H9 (cell line): ENCODE measurements around the gene CD164L2. TPM values are rescaled to one million over a fixed set of nuclear protein-coding genes. Genes with fewer than 3 reads are reported as not detected.

Experiments
- DNase-seq: peaks from one replicate; pipeline ENCODE4 v3.0.0-alpha.2; 2017
- H2AFZ ChIP-seq: one replicate; pipeline ENCODE4 v1.6.1; 2013; ENCODE audit warnings: mild to moderate bottlenecking, low read length, control low read depth, moderate library complexity
- H2AK5ac ChIP-seq: 2 replicates; pipeline ENCODE4 v1.6.1; 2013; ENCODE audit warnings: low read length, control low read depth, mixed read lengths; ENCODE audit not compliant: insufficient read length
- H2BK120ac ChIP-seq: one replicate; pipeline ENCODE4 v1.6.1; 2013; ENCODE audit warnings: low read depth, mild to moderate bottlenecking, low read length, control low read depth, inconsistent platforms; ENCODE audit not compliant: poor library complexity, severe bottlenecking
- H2BK12ac ChIP-seq: 2 replicates; pipeline ENCODE4 v1.6.1; 2013; ENCODE audit warnings: low read length, control low read depth, mixed read lengths, low read depth; ENCODE audit not compliant: insufficient read length
- H2BK15ac ChIP-seq: 2 replicates; pipeline ENCODE4 v1.6.1; 2013; ENCODE audit warnings: low read depth, low read length, control low read depth
- H2BK20ac ChIP-seq: one replicate; pipeline ENCODE4 v1.6.1; 2013; ENCODE audit warnings: low read depth, mild to moderate bottlenecking, low read length, control low read depth, inconsistent platforms; ENCODE audit not compliant: poor library complexity, severe bottlenecking
- H2BK5ac ChIP-seq: 2 replicates; pipeline ENCODE4 v1.6.1; 2013; ENCODE audit warnings: low read length, control low read depth, mixed read lengths; ENCODE audit not compliant: insufficient read length
- H3K14ac ChIP-seq: 2 replicates; pipeline ENCODE4 v1.6.1; 2013; ENCODE audit warnings: low read length, control low read depth; ENCODE audit not compliant: insufficient read depth
- H3K18ac ChIP-seq: 2 replicates; pipeline ENCODE4 v1.6.1; 2013; ENCODE audit warnings: low read depth, mild to moderate bottlenecking, mixed read lengths, low read length, control low read depth; ENCODE audit not compliant: insufficient read length
- H3K23ac ChIP-seq: 2 replicates; pipeline ENCODE4 v1.6.1; 2013; ENCODE audit warnings: low read length, control low read depth, mixed read lengths, low read depth; ENCODE audit not compliant: insufficient read length
- H3K23me2 ChIP-seq: 2 replicates; pipeline ENCODE4 v1.6.1; 2013; ENCODE audit warnings: low read depth, mild to moderate bottlenecking, mixed read lengths, low read length, control low read depth; ENCODE audit not compliant: insufficient read length, poor library complexity, severe bottlenecking
- H3K27ac ChIP-seq: 2 replicates; pipeline ENCODE4 v1.5.1; 2013; ENCODE audit warnings: low read length, control low read depth, mixed read lengths, low read depth; ENCODE audit not compliant: insufficient read length
- H3K27me3 ChIP-seq: 2 replicates; pipeline ENCODE4 v1.6.1; 2013; ENCODE audit warnings: low read length, control low read depth, inconsistent platforms; ENCODE audit not compliant: insufficient read depth
- H3K4ac ChIP-seq: 2 replicates; pipeline ENCODE4 v1.6.1; 2013; ENCODE audit warnings: low read depth, mild to moderate bottlenecking, control low read depth, inconsistent platforms, low read length, moderate library complexity
- H3K4me1 ChIP-seq: 2 replicates; pipeline ENCODE4 v1.6.1; 2013; ENCODE audit warnings: low read length, control low read depth, inconsistent platforms; ENCODE audit not compliant: insufficient read depth
- H3K4me2 ChIP-seq: 2 replicates; pipeline ENCODE4 v1.6.1; 2013; ENCODE audit warnings: low read length, control low read depth, mixed read lengths; ENCODE audit not compliant: insufficient read length, insufficient read depth
- H3K56ac ChIP-seq: 2 replicates; pipeline ENCODE4 v1.6.1; 2013; ENCODE audit warnings: low read depth, mild to moderate bottlenecking, mixed read lengths, low read length, control low read depth; ENCODE audit not compliant: insufficient read length
- H3K79me1 ChIP-seq: 2 replicates; pipeline ENCODE4 v1.6.1; 2013; ENCODE audit warnings: low read depth, mild to moderate bottlenecking, moderate library complexity, low read length, control low read depth, inconsistent platforms; ENCODE audit not compliant: insufficient read depth, poor library complexity, severe bottlenecking
- H3K79me2 ChIP-seq: 2 replicates; pipeline ENCODE4 v1.6.1; 2013; ENCODE audit warnings: low read length, control low read depth, inconsistent platforms; ENCODE audit not compliant: insufficient read depth
- H3K9ac ChIP-seq: 2 replicates; pipeline ENCODE4 v1.6.1; 2013; ENCODE audit warnings: low read length, control low read depth, mixed read lengths; ENCODE audit not compliant: insufficient read length; ENCODE audit errors: extremely low read depth
- H3K9me3 ChIP-seq: one replicate; pipeline ENCODE4 v1.6.1; 2013; ENCODE audit warnings: low read depth, low read length, inconsistent platforms; ENCODE audit not compliant: control insufficient read depth
- H3T11ph ChIP-seq: one replicate; pipeline ENCODE4 v1.6.1; 2013; ENCODE audit warnings: mild to moderate bottlenecking, low read length, control low read depth, inconsistent platforms
- H4K20me1 ChIP-seq: one replicate; pipeline ENCODE4 v1.6.1; 2013; ENCODE audit not compliant: control insufficient read depth, insufficient read length, insufficient read depth
- H4K5ac ChIP-seq: 2 replicates; pipeline ENCODE4 v1.6.1; 2013; ENCODE audit warnings: low read depth, mild to moderate bottlenecking, mixed read lengths, low read length, control low read depth; ENCODE audit not compliant: insufficient read length
- H4K8ac ChIP-seq: replicated peaks from 2 replicates; pipeline ENCODE4 v1.6.1; 2013; ENCODE audit warnings: low read length, control low read depth, mixed read lengths, low read depth; ENCODE audit not compliant: insufficient read length
- H4K91ac ChIP-seq: 2 replicates; pipeline ENCODE4 v1.6.1; 2013; ENCODE audit warnings: low read depth, mild to moderate bottlenecking, moderate library complexity, mixed read lengths, low read length, control low read depth; ENCODE audit not compliant: insufficient read length
- H3K27ac Mint-ChIP-seq, 3 experiments: 2 replicates in 2 of 3; 3 replicates in 1 of 3; pipeline ENCODE4 v1.8.0; 2020 to 2021; ENCODE audit warnings: mixed read lengths in 3 of 3, mild to moderate bottlenecking in 1 of 3, moderate library complexity in 1 of 3
- H3K27me3 Mint-ChIP-seq: 2 replicates; pipeline ENCODE4 v1.8.0; 2021; ENCODE audit warnings: low read depth, mild to moderate bottlenecking, moderate library complexity, mixed read lengths
- H3K36me3 Mint-ChIP-seq, 3 experiments: 2 replicates in 2 of 3; 3 replicates in 1 of 3; pipeline ENCODE4 v1.8.0; 2020 to 2021; ENCODE audit warnings: low read depth in 3 of 3, mixed read lengths in 3 of 3; ENCODE audit not compliant: insufficient read depth in 1 of 3
- H3K4me1 Mint-ChIP-seq, 2 experiments: 2 replicates each; pipeline ENCODE4 v1.8.0; 2020; ENCODE audit warnings: mixed read lengths in 2 of 2
- H3K4me3 Mint-ChIP-seq, 2 experiments: 2 replicates in 1 of 2; 3 replicates in 1 of 2; pipeline ENCODE4 v1.8.0; 2020 to 2021; ENCODE audit warnings: mild to moderate bottlenecking in 2 of 2, mixed read lengths in 2 of 2, moderate library complexity in 1 of 2
- H3K9me3 Mint-ChIP-seq, 2 experiments: 2 replicates in 1 of 2; 3 replicates in 1 of 2; pipeline ENCODE4 v1.8.0; 2020; ENCODE audit warnings: mild to moderate bottlenecking in 2 of 2, mixed read lengths in 2 of 2, moderate library complexity in 1 of 2
- CTCF ChIP-seq: fragments of 200-600 bp; sonication (generic); conservative IDR thresholded peaks from 3 replicates; pipeline ENCODE4 v1.8.0; 2021; ENCODE audit warnings: antibody characterized with exemption, mild to moderate bottlenecking
- WGBS: extraction: QIAGEN DNeasy Blood & Tissue Kit; methylation state at CpG from one replicate; pipeline ENCODE4 v1.1.7; 2013; ENCODE audit warnings: missing lambda C conversion rate, low lambda C conversion rate, mixed read lengths; ENCODE audit not compliant: insufficient read length; ENCODE audit errors: extremely low coverage; 5-methylcytosine and 5-hydroxymethylcytosine counted together
- total RNA-seq: library from RNA; stranded (reverse); gene quantifications from 2 replicates; pipeline ENCODE4 v1.2.1, GENCODE V29; 2021

The CD164L2 gene
- total RNA-seq, 1 experiment from 2014 or later = 1.2 TPM

GRCh38 chr1:27346991-27347624 lies 36.0 kb downstream of the CD164L2 start:
- Histone ChIP-seq H4K8ac (no peak overlapping the region), H3K4ac (no peak overlapping the region), H3K79me2 (no peaks in the 10 kb centered on the region; the same call in 1 of the 2 replicates), H3K79me1 (no peaks in the 10 kb centered on the region), H3K27me3 (no peaks in the 10 kb centered on the region), H4K20me1 (peaks cover 4% of the 10 kb centered on the region), H2BK12ac (no peak overlapping the region), H3K23ac (no peak overlapping the region), H3K14ac (no peak overlapping the region), H2AFZ (no peak overlapping the region), H2AK5ac (no peak overlapping the region), H3K9ac (no peak overlapping the region), H4K91ac (no peak overlapping the region), H3K23me2 (peaks cover 21% of the 10 kb centered on the region), H3K56ac (no peak overlapping the region), H3K9me3 (no peaks in the 10 kb centered on the region), H4K5ac (no peak overlapping the region), H3T11ph (no peak overlapping the region), H3K4me2 (no peak overlapping the region), H3K18ac (no peak overlapping the region), H2BK20ac (no peak overlapping the region), H3K27ac (no peak overlapping the region), H2BK5ac (no peak overlapping the region), H2BK15ac (no peak overlapping the region), H3K4me1 (no peaks in the 10 kb centered on the region; the same call in 1 of the 2 replicates), H2BK120ac (no peak overlapping the region)
- Mint-ChIP-seq H3K27ac (peak overlapping the region in 1 of 3 experiments; percentile 32; a peak in 4 of 7 replicates), H3K27me3 (peaks cover 20% of the 10 kb centered on the region), H3K4me1 (peaks cover 29 to 33% of the 10 kb centered on the region in 2 experiments), H3K9me3 (no peaks in the 10 kb centered on the region), H3K36me3 (peaks cover 5 to 18% (median 12%) of the 10 kb centered on the region in 3 experiments; a peak in 5 of 7 replicates), H3K4me3 (no peak overlapping the region)
- no peak for TF ChIP-seq CTCF
- DNase-seq = no peak
- no CpG with 5 or more reads among the region's 14 CpGs for WGBS
